C4-2B (cell line): Measurements from ENCODE around the gene ELMOD1.

Source experiments
- H3K27ac ChIP-seq: fragments of 450-650 bp; 2 replicates; pipeline ENCODE4 v1.5.1; 2017
- ZFX ChIP-seq: fragments of 450-650 bp; IDR thresholded peaks from 2 replicates; pipeline ENCODE4 v1.6.1; 2017
- TF ChIP-seq, protein P1 (sequence below): fragments of 450-650 bp; conservative IDR thresholded peaks from 2 replicates; pipeline ENCODE4 v1.5.1; 2017; ENCODE audit warnings: mild to moderate bottlenecking

ELMOD1 gene

DNA sequence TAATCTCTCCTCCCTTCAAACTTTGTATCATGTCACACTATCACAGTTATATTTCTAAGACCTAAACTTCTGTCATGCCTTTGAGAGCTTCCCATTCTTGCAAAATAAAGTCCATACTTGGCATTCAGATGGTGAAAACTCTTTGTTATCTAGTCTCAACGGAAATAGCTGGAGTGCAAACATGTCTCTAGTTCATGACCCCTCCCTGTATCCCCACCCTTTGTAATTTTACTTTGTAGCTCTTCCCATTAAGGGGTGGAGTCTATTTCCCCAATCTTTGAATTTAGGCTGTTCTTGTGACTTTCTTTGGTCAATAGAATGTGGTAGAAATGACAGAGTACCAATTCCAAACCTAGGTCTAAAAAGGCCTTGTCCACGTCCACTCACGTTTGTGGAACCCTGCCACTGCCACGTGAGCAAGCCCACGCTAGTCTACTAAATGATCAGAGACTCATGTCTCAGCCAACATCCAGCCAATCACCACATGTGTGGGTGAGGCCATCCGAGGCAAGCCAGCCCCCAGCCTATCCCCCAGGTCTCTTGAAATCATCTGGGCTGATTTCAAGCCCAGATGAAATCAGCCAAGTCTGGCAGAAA lies 97.5 kb downstream of the ELMOD1 start:
- H3K27ac ChIP-seq = no peak overlapping the region
- no peak for TF ChIP-seq ZFX
- TF ChIP-seq, protein P1, sequence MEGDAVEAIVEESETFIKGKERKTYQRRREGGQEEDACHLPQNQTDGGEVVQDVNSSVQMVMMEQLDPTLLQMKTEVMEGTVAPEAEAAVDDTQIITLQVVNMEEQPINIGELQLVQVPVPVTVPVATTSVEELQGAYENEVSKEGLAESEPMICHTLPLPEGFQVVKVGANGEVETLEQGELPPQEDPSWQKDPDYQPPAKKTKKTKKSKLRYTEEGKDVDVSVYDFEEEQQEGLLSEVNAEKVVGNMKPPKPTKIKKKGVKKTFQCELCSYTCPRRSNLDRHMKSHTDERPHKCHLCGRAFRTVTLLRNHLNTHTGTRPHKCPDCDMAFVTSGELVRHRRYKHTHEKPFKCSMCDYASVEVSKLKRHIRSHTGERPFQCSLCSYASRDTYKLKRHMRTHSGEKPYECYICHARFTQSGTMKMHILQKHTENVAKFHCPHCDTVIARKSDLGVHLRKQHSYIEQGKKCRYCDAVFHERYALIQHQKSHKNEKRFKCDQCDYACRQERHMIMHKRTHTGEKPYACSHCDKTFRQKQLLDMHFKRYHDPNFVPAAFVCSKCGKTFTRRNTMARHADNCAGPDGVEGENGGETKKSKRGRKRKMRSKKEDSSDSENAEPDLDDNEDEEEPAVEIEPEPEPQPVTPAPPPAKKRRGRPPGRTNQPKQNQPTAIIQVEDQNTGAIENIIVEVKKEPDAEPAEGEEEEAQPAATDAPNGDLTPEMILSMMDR = no peak

DNA sequence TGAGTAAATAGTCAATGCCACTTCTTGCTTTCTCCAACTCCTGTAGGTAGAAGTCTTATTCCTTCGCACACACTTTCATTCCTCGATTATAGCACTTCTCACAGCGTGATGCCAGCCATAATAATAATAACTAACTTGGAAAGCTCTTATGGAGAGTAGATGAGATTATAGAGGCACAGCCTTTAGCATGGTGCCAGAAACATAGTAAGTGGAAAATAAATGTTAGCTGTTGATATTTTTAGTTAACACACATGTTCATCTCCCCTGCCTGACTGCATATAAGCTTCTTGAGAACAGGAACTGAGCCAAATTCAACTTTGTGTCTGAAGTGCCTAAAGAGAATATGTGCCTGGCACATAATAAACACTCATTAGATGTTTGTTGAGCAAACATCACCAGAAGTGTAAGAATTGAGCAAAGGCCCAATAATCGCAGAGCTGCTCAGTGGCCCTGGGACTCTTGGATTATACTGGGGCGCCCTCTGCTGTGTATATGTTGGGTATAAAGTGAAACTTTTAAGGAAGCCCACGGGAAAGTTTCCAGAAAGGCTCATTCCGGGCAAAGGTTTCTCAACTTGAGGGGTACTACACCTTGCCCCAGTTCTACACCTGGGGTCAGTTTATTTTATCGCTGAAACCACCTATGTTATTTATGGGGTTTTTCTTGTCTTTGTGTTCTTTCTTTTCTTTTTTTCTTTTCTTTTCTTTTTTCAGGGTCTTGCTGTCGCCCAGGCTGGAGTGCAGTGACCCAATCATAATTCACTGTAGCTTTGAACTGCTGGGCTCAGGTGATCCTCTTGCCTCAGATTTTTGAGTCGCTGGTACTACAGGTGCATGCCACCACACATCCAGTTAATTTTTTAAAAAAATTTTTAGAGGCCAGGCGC lies 98.6 kb downstream of the ELMOD1 start:
- H3K27ac ChIP-seq = no peak overlapping the region
- no peak for TF ChIP-seq ZFX
- TF ChIP-seq, protein P1 = peak; percentile 89

DNA sequence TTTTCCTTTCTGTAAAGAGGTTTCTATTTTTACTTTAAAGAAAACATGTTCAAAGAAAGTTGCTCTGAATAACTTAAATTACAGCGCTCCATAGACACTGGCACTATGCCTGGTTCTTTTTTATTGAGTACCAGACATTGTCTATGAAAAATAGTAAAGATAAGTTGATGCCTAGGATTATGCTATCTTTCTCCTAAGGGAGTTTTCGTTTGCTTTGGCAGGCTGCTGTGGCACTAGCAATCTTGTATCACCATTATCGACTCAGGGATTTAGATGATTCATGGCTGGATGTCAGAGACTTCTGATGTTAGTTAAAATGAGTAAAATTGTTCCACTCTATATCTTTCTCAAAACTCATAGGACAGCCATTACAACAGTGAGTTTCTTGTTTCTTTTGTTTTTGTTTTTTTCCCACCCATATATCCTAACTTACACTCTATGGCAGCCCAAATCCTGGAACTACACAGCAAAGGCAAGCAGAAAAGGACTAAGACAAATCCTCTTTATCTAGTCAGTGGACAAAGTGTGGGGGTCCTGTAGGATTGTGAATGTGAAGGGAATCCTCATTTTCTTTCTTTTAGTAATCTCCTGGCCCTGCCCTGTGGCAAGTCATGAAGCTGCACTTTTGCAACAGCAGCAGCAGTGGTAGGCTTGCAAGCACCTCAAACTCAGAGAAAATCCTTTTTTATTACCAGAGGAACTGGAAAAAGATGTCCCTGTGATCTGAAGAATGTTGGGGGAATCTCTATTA lies 100.2 kb downstream of the ELMOD1 start:
- no peak for TF ChIP-seq ZFX
- TF ChIP-seq, protein P1 = no peak
- no peak overlapping the region for H3K27ac ChIP-seq

DNA sequence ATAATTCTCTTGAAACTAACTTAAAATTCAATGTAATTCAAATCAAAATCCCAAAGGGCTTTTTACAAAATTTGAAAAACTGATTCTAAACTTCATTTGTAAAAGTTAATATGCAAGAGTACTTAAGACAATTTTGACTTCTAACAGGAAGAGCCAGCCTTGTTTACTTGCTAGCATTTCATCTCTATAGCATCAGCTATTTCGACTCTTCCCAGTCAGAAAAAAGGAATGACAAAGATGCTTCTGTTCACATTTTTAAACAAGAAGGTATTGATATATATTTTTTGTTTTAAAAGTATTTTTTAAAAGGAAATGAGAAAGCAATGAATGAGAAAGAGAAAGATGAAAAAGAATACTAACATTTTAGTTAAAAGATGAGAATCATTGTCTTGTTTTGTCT lies 104.5 kb downstream of the ELMOD1 start:
- no peak for TF ChIP-seq ZFX
- TF ChIP-seq, protein P1 = no peak
- H3K27ac ChIP-seq = no peak overlapping the region

DNA sequence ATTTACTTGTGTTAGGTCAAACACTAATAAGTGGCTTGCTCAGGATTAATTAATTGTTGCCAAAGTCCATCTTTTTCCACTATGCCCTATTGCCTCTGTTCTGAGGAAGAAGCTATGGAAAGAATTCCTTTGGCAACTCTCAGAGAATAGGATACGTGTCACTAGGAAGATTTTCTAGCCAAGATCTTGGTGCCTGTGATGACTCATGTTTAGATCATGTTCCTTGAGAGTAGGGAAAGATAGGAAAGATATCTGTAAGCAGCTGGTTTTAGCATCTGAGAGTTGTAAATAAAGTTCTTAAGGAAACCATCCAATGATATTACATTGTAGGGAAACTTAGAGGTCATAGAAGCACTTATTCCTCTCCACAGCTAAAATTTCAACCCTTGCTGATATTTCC lies 105.2 kb downstream of the ELMOD1 start:
- no peak for TF ChIP-seq ZFX
- TF ChIP-seq, protein P1 = no peak

DNA sequence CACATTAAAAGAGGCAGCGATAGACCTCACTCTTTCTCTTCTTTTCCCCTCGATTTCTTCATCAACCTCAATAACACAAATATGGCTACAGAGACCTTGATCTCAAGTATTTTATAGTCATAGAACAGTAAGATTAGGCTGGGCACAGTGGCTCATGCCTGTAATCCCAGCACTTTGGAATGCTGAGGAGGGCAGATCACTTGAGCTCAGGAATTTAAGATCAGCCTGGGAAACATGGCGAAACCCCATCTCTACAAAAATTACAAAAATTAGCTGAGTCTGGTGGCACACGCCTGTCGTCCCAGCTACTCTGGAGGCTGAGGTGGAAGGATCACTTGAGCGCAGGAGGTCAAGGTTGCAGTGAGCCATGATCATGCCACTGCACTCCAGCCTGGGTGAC lies 106.3 kb downstream of the ELMOD1 start:
- H3K27ac ChIP-seq = no peak overlapping the region
- TF ChIP-seq ZFX = no peak
- TF ChIP-seq, protein P1 = no peak

More for the DNA sequence above, 105.2 kb downstream of the ELMOD1 start:
- no peak overlapping the region for H3K27ac ChIP-seq
